HG03520 (cell line): ENCODE data around the gene ANXA6.

Experiments
- ATAC-seq: cut with Tn5 transposase; IDR thresholded peaks from one replicate; pipeline ENCODE4 v1.9.1; 2021; ENCODE audit warnings: mild to moderate bottlenecking, moderate library complexity; ENCODE audit not compliant: unreplicated experiment

Gene ANXA6

DNA sequence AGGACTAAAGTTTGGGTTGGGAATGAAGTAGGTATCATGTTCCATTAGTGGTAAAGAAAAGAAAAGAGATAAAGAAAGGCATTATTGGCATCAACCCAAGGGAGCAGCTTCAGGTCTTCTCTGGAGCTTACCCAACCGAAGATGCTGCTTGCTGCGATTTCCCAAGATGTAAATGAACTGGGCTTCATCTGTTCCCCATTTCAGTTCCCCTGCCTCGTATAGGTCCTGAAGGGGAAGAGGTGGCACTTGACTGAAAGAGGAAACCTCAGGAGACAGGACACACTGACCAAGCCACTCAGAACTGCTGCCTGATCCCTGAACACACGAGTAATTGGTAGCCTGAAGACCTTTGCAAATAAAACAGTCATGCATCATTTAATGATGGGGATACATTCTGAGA is 24.6 kb downstream of the ANXA6 start:
- no peak for ATAC-seq

GRCh38 chr5:151130922-151131891 is 26.4 kb downstream of the ANXA6 start:
- ATAC-seq = no peak

GRCh38 chr5:151130235-151130921 is 27.2 kb downstream of the ANXA6 start:
- no peak for ATAC-seq

GRCh38 chr5:151128817-151129216 is 28.8 kb downstream of the ANXA6 start:
- ATAC-seq = no peak

DNA sequence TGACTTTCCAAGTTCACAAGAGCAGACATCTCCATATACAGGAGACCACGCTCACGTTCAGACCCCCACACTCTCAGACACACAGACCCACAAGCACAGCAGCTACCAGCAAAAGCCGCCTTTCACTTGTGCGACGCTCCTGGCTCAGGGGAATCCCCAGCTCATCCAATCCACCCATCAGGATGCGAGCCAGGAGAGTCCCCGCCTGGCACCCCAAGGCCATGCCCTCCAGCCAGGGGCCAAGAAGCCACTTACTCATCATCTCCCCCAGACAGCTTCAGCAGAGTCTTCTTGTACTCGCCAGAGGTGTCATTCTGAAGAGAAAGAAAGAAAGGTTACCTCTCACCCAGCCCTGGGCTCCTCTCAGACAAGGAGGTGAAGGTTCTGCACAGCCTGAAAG is 29.7 kb downstream of the ANXA6 start:
- ATAC-seq = no peak

- no peak for ATAC-seq
Measured at GRCh38 chr5:151126199-151126645, 31.4 kb downstream of the ANXA6 start.

GRCh38 chr5:151125421-151125820 is 32.2 kb downstream of the ANXA6 start:
- ATAC-seq = no peak

- ATAC-seq = peak; percentile 78
Measured at GRCh38 chr5:151123897-151124751, 33.5 kb downstream of the ANXA6 start.

GRCh38 chr5:151122828-151123227 is 34.8 kb downstream of the ANXA6 start:
- ATAC-seq = no peak

DNA sequence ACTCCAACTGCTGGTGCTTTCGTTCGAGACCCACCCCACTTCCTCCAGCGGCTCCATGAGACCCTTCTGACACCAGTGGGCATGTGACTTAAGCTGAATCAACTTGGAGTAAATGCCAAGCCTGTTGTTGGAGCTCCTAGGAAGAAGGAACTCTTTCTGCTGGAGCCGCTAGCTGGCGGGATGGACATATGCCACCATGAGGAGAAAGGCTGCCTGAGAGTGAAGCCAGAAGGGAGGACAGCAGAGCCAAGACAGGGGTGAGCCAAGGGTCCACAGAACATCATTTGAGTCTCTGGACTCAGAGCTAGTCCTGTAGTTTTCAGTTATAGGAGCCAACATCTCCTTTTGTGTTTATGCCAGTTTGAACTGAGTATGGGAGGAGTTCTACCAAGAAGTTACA is 35.9 kb downstream of the ANXA6 start:
- ATAC-seq = no peak

DNA sequence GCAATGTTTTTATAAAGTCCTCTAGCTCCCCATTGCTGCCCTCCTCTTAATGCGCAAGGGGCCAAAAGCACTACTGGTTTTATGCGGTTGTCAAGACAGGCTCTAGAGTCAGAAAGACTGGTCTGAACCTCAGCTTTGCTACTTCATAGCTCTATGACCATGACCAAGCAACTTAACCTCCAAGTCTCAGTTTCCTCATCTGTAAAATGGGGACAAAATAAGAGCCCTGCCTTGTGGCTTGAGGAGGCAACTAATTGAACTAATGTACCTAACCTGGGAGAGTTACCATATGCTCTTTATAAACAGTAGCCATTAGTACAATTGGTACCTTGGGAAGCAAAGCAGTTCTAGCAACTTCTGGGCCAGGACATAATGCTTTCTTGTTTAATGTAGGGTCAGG is 36.5 kb downstream of the ANXA6 start:
- ATAC-seq = no peak

- no peak for ATAC-seq
Measured at GRCh38 chr5:151118913-151119575, 38.5 kb downstream of the ANXA6 start.

DNA sequence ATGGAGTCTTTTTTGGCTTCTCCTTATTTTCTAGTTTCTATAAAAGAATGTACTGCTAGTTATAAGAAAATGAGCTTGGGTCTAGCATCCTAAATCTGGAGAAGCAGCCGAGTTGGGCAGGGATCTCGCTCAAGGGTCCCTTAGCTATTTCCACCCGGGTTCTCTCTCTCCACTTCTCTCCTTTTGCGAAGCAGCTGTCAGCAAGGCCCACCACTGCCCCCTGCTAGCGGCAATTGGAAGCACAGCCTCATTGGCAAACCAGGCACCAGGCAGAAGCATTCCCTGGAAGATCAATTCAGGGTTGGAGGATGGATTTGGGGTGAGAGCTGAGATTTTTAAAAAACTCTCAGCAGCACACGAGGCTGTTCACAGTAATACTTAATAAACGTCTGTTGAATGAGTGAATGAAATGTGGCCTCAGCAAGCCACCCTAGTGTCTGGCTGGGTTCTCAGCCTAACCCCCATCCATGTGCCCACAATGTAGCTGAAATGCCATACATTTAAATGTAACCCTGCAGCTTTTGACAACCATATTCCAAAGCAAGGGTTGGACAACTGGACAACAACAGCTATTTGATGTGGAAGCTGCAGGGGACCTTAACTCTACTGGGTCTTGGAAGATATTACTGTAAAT is 42.2 kb downstream of the ANXA6 start:
- ATAC-seq = peak; percentile 44

DNA sequence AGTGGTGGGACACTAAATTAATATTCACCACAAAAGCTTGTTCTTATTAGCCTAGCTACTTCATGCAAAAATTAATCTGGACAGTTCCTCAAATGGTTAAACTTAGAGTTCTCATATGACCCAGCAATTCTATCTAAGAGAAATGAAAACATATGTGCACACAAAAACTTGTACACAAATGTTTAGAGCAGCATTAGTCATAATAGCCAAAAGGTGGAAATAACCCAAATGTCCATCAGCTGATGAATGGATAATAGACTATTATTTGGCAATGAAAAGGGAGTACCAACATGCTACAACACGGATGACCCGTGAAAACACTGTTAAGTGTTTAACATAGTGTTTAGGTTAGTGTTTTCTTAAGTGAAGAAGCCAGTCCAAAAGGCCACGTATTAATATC is 43.9 kb downstream of the ANXA6 start:
- ATAC-seq = no peak

- ATAC-seq = no peak
Measured at GRCh38 chr5:151110992-151111391, 46.6 kb downstream of the ANXA6 start.

- ATAC-seq = no peak
Measured at GRCh38 chr5:151110122-151110681, 47.4 kb downstream of the ANXA6 start.

DNA sequence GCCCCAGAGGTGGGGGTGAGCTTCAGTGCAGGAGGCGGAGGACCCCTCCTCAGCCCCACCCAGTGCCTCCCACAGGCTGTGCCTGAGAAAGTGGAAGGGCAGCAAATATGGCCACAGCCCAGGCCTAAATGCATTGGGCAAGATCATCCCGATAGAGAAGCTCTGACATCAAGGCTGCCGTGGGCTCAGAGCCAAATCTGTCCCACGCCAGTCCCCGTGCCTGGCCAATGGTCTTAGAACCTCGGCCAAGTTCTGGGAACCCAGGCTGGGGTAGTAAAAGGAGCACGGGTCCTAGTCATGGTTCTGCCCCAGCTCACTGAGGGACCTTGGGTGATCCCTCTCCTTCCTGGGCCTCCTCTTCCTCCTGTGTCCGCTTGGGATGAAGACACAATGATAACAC is 49.0 kb downstream of the ANXA6 start:
- ATAC-seq = no peak

DNA sequence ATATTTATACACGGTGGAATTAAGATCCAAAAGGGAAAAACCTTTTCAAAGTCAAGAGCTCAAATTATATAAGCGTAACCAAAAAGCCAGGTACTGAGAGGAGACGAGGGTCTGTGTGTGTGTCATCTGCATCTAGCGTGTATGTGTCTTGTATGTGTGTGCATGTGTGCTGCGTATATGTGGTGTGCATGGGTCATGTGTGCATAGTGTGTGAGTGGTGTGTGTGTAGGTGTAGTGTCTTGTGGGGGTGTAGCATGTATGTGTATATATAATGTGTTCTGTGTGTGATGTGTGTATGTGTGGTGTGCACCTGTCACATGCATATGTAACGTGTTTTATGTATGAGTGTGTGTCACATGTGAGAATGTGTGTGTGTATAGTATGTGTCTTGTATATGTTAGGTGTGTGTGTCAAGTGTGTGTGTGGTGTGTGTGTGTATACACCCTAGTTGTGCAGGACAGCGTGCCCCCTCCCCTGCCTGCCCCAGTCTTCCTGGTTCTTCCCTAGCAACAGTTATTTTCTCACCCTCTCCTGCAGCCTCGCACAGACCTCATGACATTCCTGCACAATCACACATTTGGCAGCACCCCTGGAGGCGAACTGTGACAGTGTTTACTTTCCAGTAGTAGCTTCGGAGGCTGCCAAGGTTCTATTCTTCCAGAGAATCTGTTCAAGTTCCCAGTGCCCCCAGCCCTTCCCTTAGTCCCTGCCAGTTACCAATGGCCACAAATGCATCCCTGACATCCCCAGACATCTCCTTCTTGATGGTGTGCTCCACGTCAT is 49.6 kb downstream of the ANXA6 start:
- ATAC-seq = no peak

- ATAC-seq = no peak
Measured at GRCh38 chr5:151107084-151107483, 50.5 kb downstream of the ANXA6 start.
